ENCODE data around the gene LIMK1.

LIMK1 gene

DNA sequence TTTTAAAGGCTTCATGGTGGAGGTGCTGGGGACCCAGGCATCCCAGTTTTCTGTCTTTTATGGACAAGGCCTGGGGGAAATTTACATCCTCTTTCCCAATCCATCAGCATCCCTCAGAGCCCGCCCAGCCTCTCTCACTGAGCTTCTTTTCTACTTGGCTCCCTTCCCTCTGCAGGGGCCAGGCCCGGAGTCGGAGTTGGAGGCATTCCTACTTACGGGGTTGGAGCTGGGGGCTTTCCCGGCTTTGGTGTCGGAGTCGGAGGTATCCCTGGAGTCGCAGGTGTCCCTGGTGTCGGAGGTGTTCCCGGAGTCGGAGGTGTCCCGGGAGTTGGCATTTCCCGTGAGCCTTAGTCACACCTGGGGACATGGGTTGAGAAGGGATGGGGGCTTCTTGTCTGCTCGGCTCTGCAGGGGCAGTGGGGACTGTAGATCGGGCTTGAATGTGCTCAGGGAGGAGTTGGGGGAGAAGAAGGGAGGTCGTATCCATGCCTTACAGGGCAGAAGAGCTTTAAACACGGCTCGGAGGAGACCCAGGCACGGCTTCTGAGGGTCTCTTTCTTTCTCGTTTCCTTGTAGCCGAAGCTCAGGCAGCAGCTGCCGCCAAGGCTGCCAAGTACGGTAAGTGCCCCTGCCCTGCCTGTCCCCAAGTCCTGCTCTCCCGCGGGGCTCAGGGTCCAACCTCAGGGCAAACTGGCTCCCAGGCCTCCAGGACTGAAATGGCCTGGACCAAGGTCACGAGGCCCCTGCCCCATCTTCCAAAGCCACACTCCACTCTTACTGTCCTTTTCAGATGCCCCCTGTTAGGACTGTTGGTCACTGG lies 27.3 kb upstream of the LIMK1 start:
- no peak for DNase-seq

DNA sequence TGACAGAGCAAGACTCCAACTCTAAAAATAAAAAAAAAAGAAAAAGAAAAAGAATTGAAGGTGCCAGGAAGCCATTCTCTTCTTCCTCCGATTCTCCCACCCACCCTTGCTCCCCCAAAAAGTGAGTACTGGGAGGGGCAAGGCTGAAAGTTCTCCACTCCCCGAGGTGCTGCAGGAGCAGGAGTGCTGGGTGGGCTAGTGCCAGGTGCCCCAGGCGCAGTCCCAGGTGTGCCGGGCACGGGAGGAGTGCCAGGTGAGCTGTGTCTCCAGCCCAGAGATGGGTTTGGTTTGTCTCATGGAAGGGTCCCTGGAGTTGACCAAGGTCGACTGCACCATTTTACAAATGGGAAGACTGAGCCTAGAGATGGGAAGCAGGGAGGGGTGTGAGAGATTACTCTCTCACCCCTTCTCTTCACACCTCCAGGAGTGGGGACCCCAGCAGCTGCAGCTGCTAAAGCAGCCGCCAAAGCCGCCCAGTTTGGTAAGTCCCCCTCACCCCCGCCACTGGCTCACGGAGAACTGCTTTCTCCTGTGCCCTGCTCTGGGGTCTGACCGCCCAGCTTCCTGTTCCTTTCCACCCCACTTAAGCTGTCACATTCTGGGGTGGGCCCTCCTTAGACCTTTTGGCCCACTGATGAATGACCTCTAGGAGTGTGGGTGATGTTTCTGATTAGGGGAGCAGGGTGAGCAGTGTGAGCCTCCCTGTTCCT lies 26.2 kb upstream of the LIMK1 start:
- no peak for DNase-seq

DNA sequence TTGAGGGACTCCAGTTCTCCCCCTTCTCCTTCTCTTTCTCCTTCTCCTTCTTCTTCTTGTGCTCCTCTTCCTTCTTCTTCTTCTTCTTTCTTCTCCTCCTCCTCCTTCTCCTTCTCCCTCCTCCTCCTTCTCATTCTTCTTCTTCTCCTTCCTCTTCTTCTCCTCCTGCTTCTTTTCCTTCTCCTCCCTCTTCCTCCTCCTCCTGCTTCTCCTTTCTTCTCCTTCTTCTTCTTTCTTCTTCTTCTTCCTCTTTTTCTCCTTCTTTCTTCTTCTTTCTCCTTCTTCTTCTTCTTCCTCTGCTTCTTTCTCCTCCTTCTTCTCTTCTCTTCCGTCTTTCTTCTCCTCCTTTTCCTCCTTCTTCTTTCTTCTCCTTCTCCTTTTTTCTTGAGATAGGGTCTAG lies 25.6 kb upstream of the LIMK1 start:
- DNase-seq: no peak

DNA sequence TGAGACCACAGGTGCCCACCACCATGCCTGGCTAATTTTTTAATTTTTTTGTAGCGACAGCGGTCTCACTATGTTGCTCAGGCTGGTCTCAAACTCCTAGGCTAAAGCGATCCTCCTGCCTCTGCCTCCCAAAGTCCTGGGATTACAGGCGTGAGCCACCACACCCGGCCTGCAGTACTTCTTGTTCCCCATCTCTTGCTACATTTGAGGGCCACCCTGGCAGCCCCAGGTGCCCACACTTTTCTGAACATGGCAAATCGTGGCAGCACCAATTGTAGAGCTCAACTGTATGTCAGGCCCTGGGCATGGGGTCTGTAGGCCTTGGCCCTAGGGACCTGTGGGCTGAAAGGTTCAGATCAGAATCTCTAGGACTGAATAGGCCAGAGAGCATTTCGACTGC lies 25.1 kb upstream of the LIMK1 start:
- no peak for DNase-seq

DNA sequence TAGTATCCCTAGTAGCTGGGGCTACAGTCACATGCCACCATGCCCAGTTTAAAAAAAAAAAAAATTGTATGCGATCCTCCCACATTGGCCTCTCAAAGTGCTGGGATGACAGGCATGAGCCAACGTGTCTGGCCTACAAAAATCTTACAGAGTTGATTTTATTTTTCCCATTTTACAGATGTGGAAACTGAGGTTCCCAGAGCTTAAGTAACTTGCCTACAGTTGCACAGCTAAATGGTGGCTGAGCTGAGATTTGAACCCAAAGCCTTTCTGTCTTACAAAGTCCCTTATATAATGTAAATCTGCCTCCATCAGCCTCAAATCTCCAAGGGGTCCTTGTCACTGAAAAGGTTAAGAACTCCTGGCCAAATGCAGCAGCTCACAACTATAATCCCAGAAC lies 24.6 kb upstream of the LIMK1 start:
- no peak for DNase-seq

DNA sequence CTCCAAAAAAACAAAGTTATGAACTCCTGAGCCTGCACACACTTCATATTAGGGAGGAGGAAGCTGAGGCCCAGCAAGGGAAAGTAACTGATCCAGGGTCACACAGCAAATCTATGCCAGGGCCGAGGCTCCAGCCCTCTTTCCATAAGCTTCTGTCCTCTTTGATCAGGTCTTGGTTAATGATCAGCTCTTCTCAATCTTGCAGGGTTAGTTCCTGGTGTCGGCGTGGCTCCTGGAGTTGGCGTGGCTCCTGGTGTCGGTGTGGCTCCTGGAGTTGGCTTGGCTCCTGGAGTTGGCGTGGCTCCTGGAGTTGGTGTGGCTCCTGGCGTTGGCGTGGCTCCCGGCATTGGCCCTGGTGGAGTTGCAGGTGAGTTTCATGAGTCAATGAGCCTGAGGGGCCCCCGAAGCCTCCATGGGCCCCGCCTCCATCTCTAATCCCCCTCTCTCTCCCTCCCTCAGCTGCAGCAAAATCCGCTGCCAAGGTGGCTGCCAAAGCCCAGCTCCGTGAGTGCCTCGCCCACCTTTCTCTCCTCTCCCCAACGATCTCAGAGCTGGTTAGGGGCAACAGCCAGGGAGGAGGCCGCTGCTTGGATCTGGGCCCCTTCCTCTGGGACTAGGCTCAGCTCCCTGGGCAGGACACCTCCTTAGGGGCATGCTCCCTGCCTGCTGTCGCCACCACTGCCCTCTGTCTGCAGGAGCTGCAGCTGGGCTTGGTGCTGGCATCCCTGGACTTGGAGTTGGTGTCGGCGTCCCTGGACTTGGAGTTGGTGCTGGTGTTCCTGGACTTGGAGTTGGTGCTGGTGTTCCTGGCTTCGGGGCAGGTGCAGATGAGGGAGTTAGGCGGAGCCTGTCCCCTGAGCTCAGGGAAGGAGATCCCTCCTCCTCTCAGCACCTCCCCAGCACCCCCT lies 23.7 kb upstream of the LIMK1 start:
- no peak for DNase-seq

DNA sequence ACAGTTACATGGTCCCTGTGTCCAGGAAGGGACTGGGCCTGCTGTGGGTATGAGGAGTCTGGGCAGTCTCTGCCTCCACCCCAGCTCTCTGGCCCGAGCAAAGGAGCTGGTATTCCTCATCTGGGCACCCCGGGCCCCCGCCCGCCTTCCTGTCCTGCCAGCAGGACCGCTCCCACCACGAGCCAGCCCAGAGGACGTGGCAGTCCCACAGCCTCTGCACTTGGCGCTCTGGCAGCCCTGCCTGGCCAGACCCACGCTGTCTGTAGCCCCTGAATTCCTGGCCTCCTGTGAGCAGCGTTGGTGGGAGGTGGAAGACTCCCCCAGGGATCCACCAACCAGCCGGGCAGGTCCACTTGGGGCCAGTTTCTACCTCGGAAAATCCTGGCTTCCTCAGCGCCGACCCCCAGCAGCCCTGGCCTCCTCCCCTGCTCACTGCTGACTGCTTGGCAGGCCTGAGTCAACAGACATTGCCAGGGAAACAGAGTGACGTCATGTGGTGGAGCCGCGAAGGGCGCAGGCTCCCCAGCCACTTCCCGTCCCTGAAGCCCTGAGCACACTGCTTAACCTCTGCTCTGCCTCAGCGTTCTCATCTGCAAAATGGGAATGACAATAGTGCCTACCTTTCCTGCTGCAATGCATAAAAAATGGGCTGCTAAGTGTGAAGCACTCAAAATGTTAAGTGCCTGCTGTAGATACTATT lies 21.6 kb upstream of the LIMK1 start:
- peak; percentile 70 for DNase-seq

DNA sequence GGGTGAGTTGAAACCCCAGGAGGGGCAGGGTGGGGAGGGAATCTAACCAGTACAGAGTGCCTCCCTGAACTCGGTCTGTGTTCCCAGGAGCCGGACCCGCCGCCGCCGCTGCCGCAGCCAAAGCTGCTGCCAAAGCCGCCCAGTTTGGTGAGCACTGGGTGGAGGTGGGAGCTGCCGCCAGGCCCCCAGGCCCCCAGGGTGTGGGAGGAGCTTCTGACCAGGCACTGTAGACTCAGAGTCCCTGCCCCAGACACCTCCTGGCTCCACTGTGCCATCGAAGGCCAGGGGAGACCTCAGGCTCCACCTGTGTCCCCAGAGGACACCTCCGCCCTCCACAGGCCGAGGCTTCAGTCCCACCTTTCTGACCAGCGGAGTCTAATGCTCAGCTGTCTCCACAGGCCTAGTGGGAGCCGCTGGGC lies 20.4 kb upstream of the LIMK1 start:
- no peak for DNase-seq

DNA sequence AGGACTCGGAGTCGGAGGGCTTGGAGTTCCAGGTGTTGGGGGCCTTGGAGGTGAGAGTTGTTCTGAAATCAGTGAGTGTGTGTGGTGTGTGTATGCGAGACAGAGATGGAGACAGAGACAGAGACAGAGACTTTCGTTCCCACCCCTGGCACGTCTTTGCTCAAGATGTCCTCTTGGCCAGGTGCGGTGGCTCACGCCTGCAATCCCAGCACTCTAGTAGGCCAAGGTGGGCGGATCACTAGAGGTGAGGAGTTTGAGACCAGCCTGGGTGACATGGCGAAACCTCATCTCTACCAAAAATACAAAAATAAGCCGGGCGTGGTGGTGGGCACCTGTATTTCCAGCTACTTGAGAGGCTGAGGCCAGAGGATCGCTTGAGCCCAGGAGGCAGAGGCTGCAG lies 20.0 kb upstream of the LIMK1 start:
- no peak for DNase-seq

DNA sequence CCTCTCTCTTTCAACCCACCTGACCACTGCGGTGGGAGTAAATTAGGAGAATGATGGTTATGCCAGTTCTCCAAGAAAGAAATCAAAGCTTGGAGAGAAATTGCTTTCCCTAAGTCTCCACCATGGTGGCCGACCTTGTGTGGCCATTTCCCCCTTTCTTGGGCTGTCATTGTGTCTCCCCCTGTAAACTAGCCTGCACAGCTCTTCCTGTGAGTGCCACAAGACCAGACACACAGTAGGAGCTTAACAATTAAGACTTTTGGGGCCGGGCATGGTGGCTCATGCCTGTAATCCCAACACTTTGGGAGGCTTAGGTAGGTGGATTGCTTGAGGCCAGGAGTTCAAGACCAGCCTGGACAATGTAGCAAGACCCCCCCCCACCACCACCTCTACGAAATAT lies 18.9 kb upstream of the LIMK1 start:
- DNase-seq: no peak

DNA sequence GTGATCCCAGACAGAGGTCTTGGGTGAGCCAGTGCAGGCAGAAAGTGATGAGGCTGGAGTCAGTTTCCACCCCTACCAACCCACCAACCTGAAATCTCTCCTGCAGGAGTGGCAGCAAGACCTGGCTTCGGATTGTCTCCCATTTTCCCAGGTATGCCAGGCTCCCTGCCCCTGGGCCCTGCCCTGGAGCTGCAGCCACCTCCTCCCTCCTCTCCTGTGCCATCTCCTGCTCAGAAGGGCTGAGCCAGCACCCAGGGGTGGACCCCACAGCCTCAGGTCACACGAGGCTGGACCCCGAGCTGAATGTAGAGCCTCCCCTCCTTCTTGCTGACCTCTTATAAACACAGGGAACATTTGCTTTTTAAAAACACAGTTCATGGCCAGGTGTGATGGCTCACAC lies 17.0 kb upstream of the LIMK1 start:
- no peak for DNase-seq

DNA sequence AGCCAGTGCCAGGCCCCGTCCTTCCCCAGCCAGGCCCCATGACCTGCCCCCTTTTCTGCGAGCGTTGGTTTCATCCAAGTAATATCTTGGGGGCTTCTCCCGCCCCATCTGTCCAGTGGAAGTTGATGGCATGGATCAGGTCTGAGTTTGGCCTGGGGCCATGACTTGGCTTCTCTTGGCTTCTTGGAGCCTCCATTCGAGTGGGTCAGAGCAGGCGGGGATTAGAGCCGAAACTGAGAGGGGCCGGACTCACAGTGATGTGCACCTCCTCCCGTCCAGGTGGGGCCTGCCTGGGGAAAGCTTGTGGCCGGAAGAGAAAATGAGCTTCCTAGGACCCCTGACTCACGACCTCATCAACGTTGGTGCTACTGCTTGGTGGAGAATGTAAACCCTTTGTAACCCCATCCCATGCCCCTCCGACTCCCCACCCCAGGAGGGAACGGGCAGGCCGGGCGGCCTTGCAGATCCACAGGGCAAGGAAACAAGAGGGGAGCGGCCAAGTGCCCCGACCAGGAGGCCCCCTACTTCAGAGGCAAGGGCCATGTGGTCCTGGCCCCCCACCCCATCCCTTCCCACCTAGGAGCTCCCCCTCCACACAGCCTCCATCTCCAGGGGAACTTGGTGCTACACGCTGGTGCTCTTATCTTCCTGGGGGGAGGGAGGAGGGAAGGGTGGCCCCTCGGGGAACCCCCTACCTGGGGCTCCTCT lies 15.1 kb upstream of the LIMK1 start:
- DNase-seq: no peak

DNA sequence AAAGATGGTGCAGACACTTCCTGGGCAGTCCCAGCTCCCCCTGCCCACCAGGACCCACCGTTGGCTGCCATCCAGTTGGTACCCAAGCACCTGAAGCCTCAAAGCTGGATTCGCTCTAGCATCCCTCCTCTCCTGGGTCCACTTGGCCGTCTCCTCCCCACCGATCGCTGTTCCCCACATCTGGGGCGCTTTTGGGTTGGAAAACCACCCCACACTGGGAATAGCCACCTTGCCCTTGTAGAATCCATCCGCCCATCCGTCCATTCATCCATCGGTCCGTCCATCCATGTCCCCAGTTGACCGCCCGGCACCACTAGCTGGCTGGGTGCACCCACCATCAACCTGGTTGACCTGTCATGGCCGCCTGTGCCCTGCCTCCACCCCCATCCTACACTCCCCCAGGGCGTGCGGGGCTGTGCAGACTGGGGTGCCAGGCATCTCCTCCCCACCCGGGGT lies 14.5 kb upstream of the LIMK1 start:
- no peak for DNase-seq

DNA sequence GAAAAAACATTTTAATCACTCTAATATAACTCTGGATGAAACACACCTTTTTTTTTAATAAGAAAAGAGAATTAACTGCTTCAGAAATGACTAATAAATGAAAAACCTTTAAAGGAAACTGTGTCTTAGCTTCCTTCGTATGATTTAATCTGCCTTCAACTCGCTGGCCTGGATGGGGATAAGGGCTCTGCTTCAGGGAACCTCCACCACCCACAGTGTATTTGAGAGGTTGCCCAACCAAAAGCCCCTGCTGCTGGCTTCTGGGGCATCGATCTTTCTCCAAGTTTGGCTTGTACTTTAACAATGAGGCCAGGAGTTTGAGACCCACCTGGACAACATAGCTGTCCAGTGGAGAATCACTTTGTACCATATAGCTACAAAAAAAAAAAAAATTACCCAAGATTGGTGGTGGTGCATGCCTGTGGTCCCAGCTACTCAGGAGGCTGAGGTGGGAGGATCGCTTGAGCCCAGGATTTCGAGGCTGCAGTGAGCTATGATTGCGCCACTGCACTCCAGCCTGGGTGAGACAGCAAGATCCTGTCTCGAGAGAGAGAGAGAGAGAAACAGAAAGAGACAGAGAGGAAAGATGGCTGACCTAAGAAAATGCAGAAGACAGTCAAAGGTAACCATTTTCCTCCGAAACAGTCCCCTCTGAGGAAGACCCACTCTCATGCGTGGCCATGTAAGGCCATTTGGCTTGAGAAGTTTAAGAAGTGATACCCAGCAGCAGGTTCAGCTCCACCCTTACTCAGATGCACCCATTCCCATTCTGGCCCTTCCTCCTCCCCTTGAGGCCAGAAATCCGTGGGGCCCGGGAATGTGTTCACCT lies 13.6 kb upstream of the LIMK1 start:
- DNase-seq: no peak

DNA sequence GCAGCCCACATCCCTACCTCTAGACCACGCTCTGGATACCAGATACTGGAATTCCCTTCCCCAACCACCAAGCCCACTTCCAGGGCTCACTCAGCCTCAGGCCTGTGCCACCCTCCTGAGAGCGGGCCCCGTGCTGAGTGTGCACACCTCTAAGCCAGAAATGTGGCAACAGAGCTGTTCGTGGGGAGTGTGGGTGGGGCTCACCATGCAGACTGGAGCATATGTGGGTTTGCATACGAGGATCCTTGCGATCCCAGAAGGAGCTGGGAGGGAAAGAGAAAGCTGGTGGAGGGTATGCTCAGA lies 13.0 kb upstream of the LIMK1 start:
- no peak for DNase-seq

DNA sequence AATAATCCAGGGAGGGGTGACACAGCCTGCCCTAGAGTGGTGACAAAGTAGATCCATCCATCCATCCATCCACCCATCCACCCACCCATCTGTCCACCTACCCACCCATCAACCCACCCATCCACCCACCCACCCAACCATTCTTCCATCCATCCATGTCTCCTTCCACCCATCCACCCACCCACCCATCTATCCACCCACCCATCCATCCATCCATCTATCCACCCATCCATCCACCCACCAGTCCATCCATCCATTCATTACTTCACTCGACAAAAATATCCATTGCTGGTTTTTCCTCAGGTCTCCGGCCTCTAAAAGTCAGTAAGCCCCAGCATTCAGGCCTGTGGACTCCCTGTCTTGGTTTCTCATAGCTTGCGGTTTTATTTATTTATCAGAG lies 12.5 kb upstream of the LIMK1 start:
- DNase-seq: no peak

DNA sequence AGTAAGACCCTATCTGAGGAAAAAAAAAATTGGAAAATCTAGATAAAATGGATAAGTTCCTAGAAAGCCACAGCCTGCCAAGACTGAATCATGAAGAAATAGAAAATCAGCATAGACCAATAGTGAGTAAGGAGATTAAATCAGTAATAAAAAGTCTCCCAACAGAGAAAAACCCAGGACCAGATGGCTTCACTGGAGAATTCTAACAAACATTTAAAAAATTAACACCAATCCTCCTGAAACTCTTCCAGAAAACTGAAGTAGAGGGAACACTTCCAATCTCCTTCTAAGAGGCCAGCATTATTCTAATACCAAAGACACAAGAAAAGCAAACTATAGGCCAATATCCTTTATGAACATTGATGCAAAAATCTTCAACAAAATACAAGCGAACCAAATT lies 8.8 kb upstream of the LIMK1 start:
- no peak for DNase-seq

DNA sequence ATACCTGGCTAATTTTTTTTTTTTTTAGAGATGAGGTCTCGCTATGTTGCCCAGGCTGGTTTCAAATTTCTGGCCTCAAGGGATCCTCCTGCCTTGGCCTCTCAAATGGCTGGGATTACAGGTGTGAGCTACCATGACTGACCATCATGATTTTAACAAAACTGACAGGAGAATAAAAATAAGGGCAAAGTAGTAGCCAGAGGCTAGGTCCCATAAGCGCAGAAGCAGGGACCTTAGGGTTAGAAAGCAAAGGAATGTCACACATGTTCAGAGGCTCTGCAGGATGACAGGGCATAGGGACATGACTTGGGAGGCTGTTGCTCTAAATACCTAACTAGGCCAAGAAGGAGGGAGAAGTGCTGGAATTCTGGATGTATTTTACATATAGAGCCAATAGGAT lies 5.1 kb upstream of the LIMK1 start:
- no peak for DNase-seq

DNA sequence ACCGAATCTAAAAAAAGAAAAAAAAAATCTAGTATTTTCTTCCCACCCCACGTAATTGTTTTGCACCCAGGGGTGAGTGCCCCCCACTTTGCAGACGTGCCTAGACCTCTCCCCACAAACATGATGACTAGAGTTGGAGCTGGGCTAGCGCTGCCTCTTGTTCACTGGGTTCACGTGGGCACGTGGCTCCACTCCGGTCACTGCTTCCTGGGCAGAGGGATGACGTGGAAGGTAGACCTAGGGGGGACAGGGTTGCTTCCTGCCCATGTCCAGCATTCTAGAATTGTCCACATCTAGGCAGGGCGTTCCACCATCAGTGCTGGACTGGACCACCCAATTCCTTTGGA lies 861 bp upstream of the LIMK1 start:
- no peak for DNase-seq

DNA sequence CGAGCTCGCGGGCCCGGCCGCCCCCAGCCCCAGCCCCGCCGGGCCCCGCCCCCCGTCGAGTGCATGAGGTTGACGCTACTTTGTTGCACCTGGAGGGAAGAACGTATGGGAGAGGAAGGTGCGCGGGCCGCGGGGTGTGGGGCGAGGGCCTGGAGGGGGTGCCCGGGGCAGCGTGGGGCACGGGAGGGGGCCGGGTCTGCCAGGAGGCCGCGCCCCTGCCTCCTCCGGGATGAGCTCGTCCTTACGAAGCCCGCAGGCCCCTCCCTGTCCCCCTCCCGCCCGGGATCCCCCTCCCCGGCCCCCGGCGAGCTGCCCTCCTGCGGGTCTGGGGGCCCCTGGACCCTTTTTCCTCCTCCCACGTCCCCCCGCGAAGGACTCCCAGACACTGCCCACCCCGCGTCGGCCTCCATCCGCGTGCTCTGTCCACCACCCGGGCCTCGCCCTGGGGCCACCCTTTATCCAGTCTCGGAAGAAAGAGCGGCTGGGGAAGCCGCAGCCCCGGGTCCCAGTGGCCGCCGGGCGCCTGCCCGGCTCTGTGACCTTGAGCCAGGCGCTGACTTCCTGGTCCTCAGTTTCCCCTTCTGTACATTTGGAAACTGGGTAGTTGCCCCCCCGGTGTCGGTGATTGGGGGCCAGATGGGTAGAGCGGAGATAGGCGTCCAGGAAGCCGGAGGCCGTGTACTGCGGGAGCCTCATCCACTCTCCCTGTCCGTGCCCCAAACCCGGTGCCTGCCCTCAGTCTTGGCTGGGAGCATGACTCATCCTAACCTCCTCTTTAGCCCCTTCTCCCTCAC lies 521 bp downstream of the LIMK1 start:
- no peak for DNase-seq
